A375 (cell line): ENCODE data around the gene SLC35A2. TPM values are rescaled to one million over a fixed set of nuclear protein-coding genes. Genes with fewer than 3 reads are reported as not detected.

Experiments
- small RNA-seq: library from RNA; depleted of rRNA; stranded (forward); fragments of <200 nt; gene quantifications from one replicate; pipeline ENCODE3, GENCODE V24; 2014
- total RNA-seq: library from RNA; depleted of rRNA; stranded (reverse); fragments of >200 nt; shearing (Covaris generic); gene quantifications from 2 replicates; pipeline ENCODE4 v1.2.3, GENCODE V29; 2014; rRNA removed

SLC35A2 gene
- total RNA-seq, result 31.2 and 31.6 TPM in 2 replicates

DNA sequence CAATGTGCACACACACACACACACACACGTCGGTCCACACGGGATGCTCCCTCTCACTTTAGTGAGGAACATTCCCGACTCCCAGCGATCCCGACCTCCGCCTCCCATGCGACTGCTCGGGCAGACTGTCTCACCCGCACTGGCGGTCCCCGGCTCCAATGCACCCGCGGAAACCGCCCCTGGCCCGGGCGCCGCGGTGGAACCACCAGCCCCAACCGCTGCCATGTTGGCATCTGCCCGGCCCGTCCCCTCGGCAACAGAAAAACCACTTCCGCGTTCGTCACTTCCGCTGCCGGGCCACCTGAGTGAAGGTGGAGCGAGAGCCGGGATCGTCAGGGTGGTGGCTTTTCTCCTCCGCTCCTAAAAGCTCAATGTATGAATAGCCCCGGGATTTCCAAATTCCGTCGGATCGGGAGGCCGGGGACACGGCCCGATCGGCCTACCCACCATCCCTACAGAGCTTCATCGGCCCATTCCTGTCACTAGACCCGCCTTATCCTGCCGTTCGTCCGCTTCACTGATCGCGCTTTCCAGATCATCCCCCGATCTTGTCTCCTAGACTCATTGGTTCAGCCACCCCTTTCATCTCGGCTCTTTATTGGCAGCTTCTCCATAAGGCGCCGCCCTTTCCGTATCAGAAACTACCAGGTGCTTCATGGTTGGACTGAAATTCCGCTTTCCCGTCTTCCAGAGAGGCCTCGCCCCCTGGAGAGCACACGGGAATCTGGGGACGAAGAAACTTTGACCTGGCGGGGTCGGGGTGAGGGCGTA lies at the start of gene SLC35A2:
TSS of gene SLC35A2 (minus strand) at position 235 of the 771 bp plus-strand sequence. CDS start at position 225, 10 bp downstream.

DNA sequence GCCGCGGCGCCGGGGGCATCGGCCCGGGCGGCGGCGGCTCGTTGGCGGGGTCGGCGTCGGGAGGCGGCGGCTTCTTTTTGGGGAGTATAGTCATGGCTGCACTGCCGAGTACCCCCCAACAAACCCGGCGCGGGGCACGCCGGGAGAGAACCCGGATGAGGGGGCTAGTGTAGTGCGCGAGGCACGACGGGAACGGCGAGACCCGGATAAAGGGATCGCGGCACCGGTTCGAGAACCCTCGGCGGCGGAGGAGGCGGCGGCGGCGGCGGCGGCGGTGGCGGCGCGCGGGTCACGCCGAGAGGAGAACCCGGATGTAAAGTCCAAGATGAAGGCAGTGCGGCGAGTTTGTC lies 46.0 kb upstream of the SLC35A2 start, which contains the start of gene OTUD5:
TSS of gene OTUD5 (minus strand) at position 131 of the 350 bp plus-strand sequence. CDS start at position 94, 37 bp downstream.

DNA sequence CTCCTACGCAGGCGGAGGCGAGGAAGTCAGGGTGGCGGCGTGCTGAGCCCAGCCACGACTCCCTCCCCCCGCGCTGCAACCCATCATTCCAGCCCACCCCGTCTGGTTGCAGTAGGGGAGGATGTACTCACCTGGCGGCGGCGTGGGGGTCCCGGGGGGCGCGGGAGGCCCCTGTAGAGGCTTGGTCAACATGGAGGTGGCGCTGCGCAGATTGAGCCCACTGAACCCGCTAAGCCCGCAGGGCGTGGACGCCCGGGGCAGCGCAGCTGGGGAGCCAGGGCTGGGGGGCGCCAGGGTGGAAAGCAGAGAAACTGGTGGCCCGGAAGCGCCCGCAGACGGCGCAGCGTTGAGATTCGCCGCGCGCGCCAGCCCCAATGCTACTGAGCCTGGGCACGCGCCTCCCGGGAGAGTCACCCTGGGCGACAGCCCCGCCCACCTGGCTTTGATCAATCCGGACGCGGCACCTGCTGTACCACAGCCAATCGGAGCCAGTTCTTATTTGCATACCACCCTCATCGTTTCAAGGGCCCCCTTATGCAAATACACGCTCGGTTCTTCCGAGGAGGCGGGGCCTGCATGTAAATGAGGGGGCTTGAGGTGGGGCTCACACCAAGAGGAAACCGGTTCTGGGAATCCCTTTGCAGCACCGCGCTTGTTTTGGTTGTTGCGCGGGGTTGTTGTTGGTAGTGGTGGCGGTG lies 7.3 kb upstream of the SLC35A2 start, which contains the start of gene PIM2:
TSS of gene PIM2 (minus strand) at position 382 of the 698 bp plus-strand sequence. CDS start at position 192, 190 bp downstream.

DNA sequence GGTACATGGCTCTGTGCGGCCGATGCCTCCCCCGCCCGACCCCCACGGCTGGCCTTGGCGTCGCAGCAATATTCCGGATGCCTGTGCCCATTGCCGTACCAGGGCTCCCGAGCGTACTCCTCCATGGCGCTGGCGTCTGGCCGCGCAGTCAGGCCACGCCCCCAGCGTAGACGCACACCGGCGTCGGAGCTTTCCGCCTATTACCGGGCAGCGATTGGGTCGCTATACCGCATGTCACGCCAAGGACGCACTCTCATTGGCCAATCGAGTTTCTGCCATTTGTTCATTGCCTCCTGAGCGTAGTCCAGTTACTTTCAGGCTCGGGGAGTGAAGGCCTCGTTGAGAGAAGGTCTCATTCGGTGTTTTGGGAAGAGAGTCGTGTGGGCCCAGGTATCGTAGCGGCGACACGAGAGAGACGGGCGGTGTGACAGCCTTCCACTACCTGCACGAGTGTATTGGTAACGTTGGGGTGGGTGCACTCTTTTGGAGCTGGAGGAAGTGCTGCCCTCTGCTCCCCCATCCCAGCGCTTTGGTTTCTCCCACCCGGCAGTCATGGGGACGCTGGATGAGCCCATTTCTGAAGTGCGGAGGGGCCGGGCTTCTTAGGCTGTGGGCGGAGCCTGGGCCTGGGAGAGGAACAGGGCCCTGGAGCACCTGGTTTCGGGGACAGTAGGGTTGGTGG lies 13.7 kb downstream of the SLC35A2 start, which contains the start of the genes PQBP1 and TIMM17B:
TSS of gene PQBP1 (plus strand) at position 306 of the 682 bp plus-strand sequence. CDS start 580 bp downstream, outside the sequence.
TSS of gene TIMM17B (minus strand) at position 144 of the 682 bp plus-strand sequence. CDS start at position 125, 19 bp downstream.

Small RNA genes within 50 kb of the gene (small RNA-seq; reads per million reads assigned to genes)
- gene RNU6-722P, result not detected

Other genes starting within 250 kb of the SLC35A2 start
- 0.69 and 1.6 TPM in 2 replicates for gene WAS, start 227.8 kb downstream of the SLC35A2 start, total RNA-seq
- gene SUV39H1, start 214.9 kb downstream of the SLC35A2 start, total RNA-seq, result 24.2 and 24.8 TPM in 2 replicates
- not detected in 2 replicates for gene GLOD5, start 149.9 kb downstream of the SLC35A2 start, total RNA-seq
- not detected in 2 replicates for gene GATA1, start 125.1 kb downstream of the SLC35A2 start, total RNA-seq
- gene HDAC6, start 109.6 kb downstream of the SLC35A2 start, total RNA-seq, result 52.6 and 53.5 TPM in 2 replicates
- not detected in 2 replicates for gene ERAS, start 85.1 kb downstream of the SLC35A2 start, total RNA-seq
- 0.94 and 2.3 TPM in 2 replicates for gene PCSK1N, start 76.0 kb downstream of the SLC35A2 start, total RNA-seq
- 87.5 and 103 TPM in 2 replicates for gene TIMM17B, start 13.9 kb downstream of the SLC35A2 start, total RNA-seq
- 169 and 185 TPM in 2 replicates for gene PQBP1, start 13.7 kb downstream of the SLC35A2 start, total RNA-seq
- gene PIM2, start 7.4 kb upstream of the SLC35A2 start, total RNA-seq, result 16.0 and 21.2 TPM in 2 replicates
- 54.6 and 60.1 TPM in 2 replicates for gene OTUD5, start 46.0 kb upstream of the SLC35A2 start, total RNA-seq
- gene KCND1, start 60.2 kb upstream of the SLC35A2 start, total RNA-seq, result 0.30 and 0.96 TPM in 2 replicates
- gene GRIPAP1, start 90.6 kb upstream of the SLC35A2 start, total RNA-seq, result 44.3 and 49.3 TPM in 2 replicates
- gene TFE3, start 131.7 kb upstream of the SLC35A2 start, total RNA-seq, result 41.4 and 48.1 TPM in 2 replicates
- gene CCDC120, start 147.4 kb upstream of the SLC35A2 start, total RNA-seq, result 0.48 and 0.83 TPM in 2 replicates
- 17.2 and 19.5 TPM in 2 replicates for gene PRAF2, start 162.4 kb upstream of the SLC35A2 start, total RNA-seq
- 132 and 139 TPM in 2 replicates for gene WDR45, start 168.2 kb upstream of the SLC35A2 start, total RNA-seq
- 44.0 and 46.9 TPM in 2 replicates for gene GPKOW, start 212.1 kb upstream of the SLC35A2 start, total RNA-seq